K562 (cell line): ENCODE results near the gene PI4KA. TPM values are rescaled to one million over a fixed set of nuclear protein-coding genes. Genes with fewer than 3 reads are reported as not detected.

ENCODE experiments used
- polyA plus RNA-seq, 8 experiments: library from polyadenylated mRNA; depleted of rRNA in 4 of 8; stranded (reverse) in 5 of 8; unstranded in 3 of 8; fragments of >200 nt; fragmentation: Nextera tagmentation in 2 of 8; fragmentation: Illumina TruSeq in 1 of 8; extraction: Ambion mirVana in 2 of 8; extraction: Trizol in 1 of 8; gene quantifications; 2 replicates each; pipeline versions ENCODE4 v1.2.1 to v1.2.3, GENCODE V29; 2011 to 2014; ENCODE audit warnings: inconsistent platforms in 1 of 8, missing spikeins in 1 of 8
- total RNA-seq, 7 experiments: library from RNA; depleted of rRNA in 6 of 7; stranded (reverse); fragments of >200 nt in 6 of 7; fragmentation: Illumina TruSeq in 2 of 7; extraction: Trizol in 2 of 7; gene quantifications; 2 replicates each; pipeline versions ENCODE4 v1.2.1 to v1.2.3, GENCODE V29; 2011 to 2021; ENCODE audit warnings: low replicate concordance in 1 of 7

PI4KA gene
- total and polyA plus RNA-seq, 9 of the 15 experiments (the other 6 are each of a cell fraction or from before 2014, with no cell fraction given), result 7.3 to 187 (median 84.7) TPM

Other genes with a start within 250 kb of the PI4KA start
Only the 7 nearest of the 9 such genes appear.
- gene SERPIND1, start 84.7 kb downstream of the PI4KA start, total RNA-seq (2014; rRNA removed), result not detected in 2 replicates
- gene SERPIND1, start 84.7 kb downstream of the PI4KA start, total RNA-seq (2014; rRNA removed; fragmentation: Illumina TruSeq; extraction: Trizol), result not detected in 2 replicates
- not detected in 2 replicates for gene SERPIND1, start 84.7 kb downstream of the PI4KA start, total RNA-seq (2015; rRNA removed; fragmentation: Illumina TruSeq; extraction: Trizol)
- 0.09 and 0.22 TPM in 2 replicates for gene SERPIND1, start 84.7 kb downstream of the PI4KA start, total RNA-seq (2021)
- gene SERPIND1, start 84.7 kb downstream of the PI4KA start, polyA plus RNA-seq (2011; rRNA removed), result not detected in 2 replicates
- gene SERPIND1, start 84.7 kb downstream of the PI4KA start, polyA plus RNA-seq (2014; fragmentation: Illumina TruSeq; extraction: Trizol), result not detected in 2 replicates
- under 1 TPM; 0.04 to 0.11 TPM for gene SERPIND1, start 84.7 kb downstream of the PI4KA start, polyA plus RNA-seq (2014; fragmentation: Nextera tagmentation; extraction: Ambion mirVana)
- not detected in 2 replicates for gene SERPIND1, start 84.7 kb downstream of the PI4KA start, polyA plus RNA-seq (2014; rRNA removed)
- 71.4 and 89.3 TPM in 2 replicates for gene SNAP29, start 196 bp upstream of the PI4KA start, total RNA-seq (2014; rRNA removed)
- 58.1 and 64.4 TPM in 2 replicates for gene SNAP29, start 196 bp upstream of the PI4KA start, total RNA-seq (2014; rRNA removed; fragmentation: Illumina TruSeq; extraction: Trizol)
- 70.6 and 75.9 TPM in 2 replicates for gene SNAP29, start 196 bp upstream of the PI4KA start, total RNA-seq (2015; rRNA removed; fragmentation: Illumina TruSeq; extraction: Trizol)
- 122 and 123 TPM in 2 replicates for gene SNAP29, start 196 bp upstream of the PI4KA start, total RNA-seq (2021)
- 187 and 200 TPM in 2 replicates for gene SNAP29, start 196 bp upstream of the PI4KA start, polyA plus RNA-seq (2011; rRNA removed)
- 181 and 250 TPM in 2 replicates for gene SNAP29, start 196 bp upstream of the PI4KA start, polyA plus RNA-seq (2014; fragmentation: Illumina TruSeq; extraction: Trizol)
- 10 to 100 TPM; 19.5 to 22.8 TPM for gene SNAP29, start 196 bp upstream of the PI4KA start, polyA plus RNA-seq (2014; fragmentation: Nextera tagmentation; extraction: Ambion mirVana)
- gene SNAP29, start 196 bp upstream of the PI4KA start, polyA plus RNA-seq (2014; rRNA removed), result 136 and 161 TPM in 2 replicates
- gene CRKL, start 58.6 kb upstream of the PI4KA start, total RNA-seq (2014; rRNA removed), result 105 and 144 TPM in 2 replicates
- 138 and 141 TPM in 2 replicates for gene CRKL, start 58.6 kb upstream of the PI4KA start, total RNA-seq (2014; rRNA removed; fragmentation: Illumina TruSeq; extraction: Trizol)
- gene CRKL, start 58.6 kb upstream of the PI4KA start, total RNA-seq (2015; rRNA removed; fragmentation: Illumina TruSeq; extraction: Trizol), result 124 and 128 TPM in 2 replicates
- 263 and 267 TPM in 2 replicates for gene CRKL, start 58.6 kb upstream of the PI4KA start, total RNA-seq (2021)
- 135 and 196 TPM in 2 replicates for gene CRKL, start 58.6 kb upstream of the PI4KA start, polyA plus RNA-seq (2011; rRNA removed)
- gene CRKL, start 58.6 kb upstream of the PI4KA start, polyA plus RNA-seq (2014; fragmentation: Illumina TruSeq; extraction: Trizol), result 144 and 156 TPM in 2 replicates
- 100 to 1,000 TPM; 100 to 105 TPM for gene CRKL, start 58.6 kb upstream of the PI4KA start, polyA plus RNA-seq (2014; fragmentation: Nextera tagmentation; extraction: Ambion mirVana)
- gene CRKL, start 58.6 kb upstream of the PI4KA start, polyA plus RNA-seq (2014; rRNA removed), result 114 and 124 TPM in 2 replicates
- 0.14 TPM in 1 of 2 replicates, not detected in the other for gene AIFM3, start 108.4 kb upstream of the PI4KA start, total RNA-seq (2014; rRNA removed)
- 0.10 TPM in 1 of 2 replicates, not detected in the other for gene AIFM3, start 108.4 kb upstream of the PI4KA start, total RNA-seq (2014; rRNA removed; fragmentation: Illumina TruSeq; extraction: Trizol)
- gene AIFM3, start 108.4 kb upstream of the PI4KA start, total RNA-seq (2015; rRNA removed; fragmentation: Illumina TruSeq; extraction: Trizol), result 0.07 TPM in 1 of 2 replicates, not detected in the other
- gene AIFM3, start 108.4 kb upstream of the PI4KA start, total RNA-seq (2021), result 0.20 and 0.56 TPM in 2 replicates
- 0.04 and 0.08 TPM in 2 replicates for gene AIFM3, start 108.4 kb upstream of the PI4KA start, polyA plus RNA-seq (2011; rRNA removed)
- 0.06 TPM in 1 of 2 replicates, not detected in the other for gene AIFM3, start 108.4 kb upstream of the PI4KA start, polyA plus RNA-seq (2014; fragmentation: Illumina TruSeq; extraction: Trizol)
- gene AIFM3, start 108.4 kb upstream of the PI4KA start, polyA plus RNA-seq (2014; fragmentation: Nextera tagmentation; extraction: Ambion mirVana), result under 1 TPM; 0.03 to 0.06 TPM
- 0.15 TPM in 1 of 2 replicates, not detected in the other for gene AIFM3, start 108.4 kb upstream of the PI4KA start, polyA plus RNA-seq (2014; rRNA removed)
- 87.2 and 120 TPM in 2 replicates for gene LZTR1, start 123.5 kb upstream of the PI4KA start, total RNA-seq (2014; rRNA removed)
- 46.4 and 63.0 TPM in 2 replicates for gene LZTR1, start 123.5 kb upstream of the PI4KA start, total RNA-seq (2014; rRNA removed; fragmentation: Illumina TruSeq; extraction: Trizol)
- gene LZTR1, start 123.5 kb upstream of the PI4KA start, total RNA-seq (2015; rRNA removed; fragmentation: Illumina TruSeq; extraction: Trizol), result 51.3 and 53.2 TPM in 2 replicates
- 132 and 135 TPM in 2 replicates for gene LZTR1, start 123.5 kb upstream of the PI4KA start, total RNA-seq (2021)
- 63.0 and 88.5 TPM in 2 replicates for gene LZTR1, start 123.5 kb upstream of the PI4KA start, polyA plus RNA-seq (2011; rRNA removed)
- 74.3 and 89.8 TPM in 2 replicates for gene LZTR1, start 123.5 kb upstream of the PI4KA start, polyA plus RNA-seq (2014; fragmentation: Illumina TruSeq; extraction: Trizol)
- gene LZTR1, start 123.5 kb upstream of the PI4KA start, polyA plus RNA-seq (2014; fragmentation: Nextera tagmentation; extraction: Ambion mirVana), result 1 to 10 TPM; 2.2 to 3.1 TPM
- gene LZTR1, start 123.5 kb upstream of the PI4KA start, polyA plus RNA-seq (2014; rRNA removed), result 115 and 129 TPM in 2 replicates
- 245 and 323 TPM in 2 replicates for gene THAP7, start 143.3 kb upstream of the PI4KA start, total RNA-seq (2014; rRNA removed)
- 32.0 and 35.6 TPM in 2 replicates for gene THAP7, start 143.3 kb upstream of the PI4KA start, total RNA-seq (2014; rRNA removed; fragmentation: Illumina TruSeq; extraction: Trizol)
- gene THAP7, start 143.3 kb upstream of the PI4KA start, total RNA-seq (2015; rRNA removed; fragmentation: Illumina TruSeq; extraction: Trizol), result 120 and 129 TPM in 2 replicates
- gene THAP7, start 143.3 kb upstream of the PI4KA start, total RNA-seq (2021), result 169 and 183 TPM in 2 replicates
- 75.4 and 94.6 TPM in 2 replicates for gene THAP7, start 143.3 kb upstream of the PI4KA start, polyA plus RNA-seq (2011; rRNA removed)
- gene THAP7, start 143.3 kb upstream of the PI4KA start, polyA plus RNA-seq (2014; fragmentation: Illumina TruSeq; extraction: Trizol), result 84.1 and 121 TPM in 2 replicates
- 10 to 100 TPM in 1 of 2 experiments, 1 to 10 TPM in 1; 7.9 to 33.1 TPM for gene THAP7, start 143.3 kb upstream of the PI4KA start, polyA plus RNA-seq (2014; fragmentation: Nextera tagmentation; extraction: Ambion mirVana)
- gene THAP7, start 143.3 kb upstream of the PI4KA start, polyA plus RNA-seq (2014; rRNA removed), result 263 and 266 TPM in 2 replicates
- 1.5 and 1.9 TPM in 2 replicates for gene P2RX6, start 156.4 kb upstream of the PI4KA start, total RNA-seq (2014; rRNA removed)
- 0.77 and 1.0 TPM in 2 replicates for gene P2RX6, start 156.4 kb upstream of the PI4KA start, total RNA-seq (2014; rRNA removed; fragmentation: Illumina TruSeq; extraction: Trizol)
- gene P2RX6, start 156.4 kb upstream of the PI4KA start, total RNA-seq (2015; rRNA removed; fragmentation: Illumina TruSeq; extraction: Trizol), result 1.6 and 1.7 TPM in 2 replicates
- gene P2RX6, start 156.4 kb upstream of the PI4KA start, total RNA-seq (2021), result 2.3 and 2.7 TPM in 2 replicates
- 1.2 and 1.5 TPM in 2 replicates for gene P2RX6, start 156.4 kb upstream of the PI4KA start, polyA plus RNA-seq (2011; rRNA removed)
- 1.3 and 1.5 TPM in 2 replicates for gene P2RX6, start 156.4 kb upstream of the PI4KA start, polyA plus RNA-seq (2014; fragmentation: Illumina TruSeq; extraction: Trizol)
- under 1 TPM in 1 of 2 experiments, not detected in 1; 0.01 TPM for gene P2RX6, start 156.4 kb upstream of the PI4KA start, polyA plus RNA-seq (2014; fragmentation: Nextera tagmentation; extraction: Ambion mirVana)
- 3.7 and 3.9 TPM in 2 replicates for gene P2RX6, start 156.4 kb upstream of the PI4KA start, polyA plus RNA-seq (2014; rRNA removed)